Measurements from ENCODE around the gene BIN2.
"Not testable (repeated sequence)": the region's sequence is repeated elsewhere in the genome, so short reads cannot be mapped to it uniquely, and the experiment has no call there.

Gene BIN2

DNA sequence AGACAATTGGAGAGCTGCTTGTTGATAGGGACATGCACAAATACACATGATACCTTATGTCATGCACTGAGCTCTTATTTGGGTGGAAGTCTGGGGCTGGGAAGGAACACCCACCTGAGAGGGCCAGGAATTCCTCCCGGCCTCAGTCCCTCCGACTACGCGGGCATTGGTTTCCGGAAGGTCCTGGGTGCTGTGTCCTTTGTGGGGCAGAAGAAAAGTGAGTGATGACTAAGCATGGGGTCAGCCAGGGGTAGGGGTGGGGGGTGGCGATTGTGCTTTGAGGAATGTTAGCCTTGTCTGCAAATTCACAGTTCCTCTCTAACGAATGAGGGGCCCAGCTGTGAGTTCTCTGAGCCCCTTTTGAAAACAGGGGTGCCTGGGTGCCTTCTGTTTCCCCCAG is 21.7 kb upstream of the BIN2 start:
- no peak for DNase-seq (ENCODE audit: low spot score)

DNA sequence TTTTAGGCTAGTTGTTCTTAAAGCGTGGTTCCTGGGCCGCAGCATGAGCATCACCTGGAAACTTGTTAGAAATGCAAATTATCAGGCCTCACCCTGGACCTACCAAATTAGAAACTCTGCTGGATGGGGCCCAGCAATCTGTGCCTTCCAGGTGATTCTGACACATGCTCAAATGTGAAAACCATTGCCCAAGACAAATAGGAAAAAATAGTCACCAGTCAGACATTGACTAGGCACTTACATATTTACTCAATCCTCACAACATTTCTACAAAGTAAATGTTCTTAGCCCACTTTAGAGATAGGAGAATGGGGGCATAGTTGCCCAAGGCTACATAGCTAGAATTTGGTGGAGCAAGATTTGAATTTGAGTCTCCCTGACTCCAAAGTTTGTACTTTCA is 19.2 kb upstream of the BIN2 start:
- no peak for DNase-seq (ENCODE audit: low spot score)

DNA sequence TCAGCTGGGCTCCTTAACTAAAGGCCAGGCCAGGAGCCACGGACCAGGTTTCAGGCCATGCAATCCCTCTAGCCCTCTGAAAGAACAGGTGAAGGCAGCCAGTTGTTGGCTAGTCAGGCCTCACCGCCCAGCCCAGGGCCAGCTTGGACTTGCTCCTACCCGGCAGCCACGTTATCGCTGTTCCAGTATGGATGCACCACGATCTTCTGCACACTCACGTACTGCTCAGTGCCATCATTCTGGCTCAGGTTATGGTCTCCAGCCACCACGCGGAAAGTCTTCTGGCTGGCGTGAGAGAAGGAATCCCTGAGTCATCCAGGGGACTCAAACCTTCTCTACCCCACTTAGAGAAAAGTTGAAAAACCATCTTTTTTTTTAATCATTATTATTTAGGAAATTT is 18.4 kb upstream of the BIN2 start:
- no peak for DNase-seq (ENCODE audit: low spot score)

DNA sequence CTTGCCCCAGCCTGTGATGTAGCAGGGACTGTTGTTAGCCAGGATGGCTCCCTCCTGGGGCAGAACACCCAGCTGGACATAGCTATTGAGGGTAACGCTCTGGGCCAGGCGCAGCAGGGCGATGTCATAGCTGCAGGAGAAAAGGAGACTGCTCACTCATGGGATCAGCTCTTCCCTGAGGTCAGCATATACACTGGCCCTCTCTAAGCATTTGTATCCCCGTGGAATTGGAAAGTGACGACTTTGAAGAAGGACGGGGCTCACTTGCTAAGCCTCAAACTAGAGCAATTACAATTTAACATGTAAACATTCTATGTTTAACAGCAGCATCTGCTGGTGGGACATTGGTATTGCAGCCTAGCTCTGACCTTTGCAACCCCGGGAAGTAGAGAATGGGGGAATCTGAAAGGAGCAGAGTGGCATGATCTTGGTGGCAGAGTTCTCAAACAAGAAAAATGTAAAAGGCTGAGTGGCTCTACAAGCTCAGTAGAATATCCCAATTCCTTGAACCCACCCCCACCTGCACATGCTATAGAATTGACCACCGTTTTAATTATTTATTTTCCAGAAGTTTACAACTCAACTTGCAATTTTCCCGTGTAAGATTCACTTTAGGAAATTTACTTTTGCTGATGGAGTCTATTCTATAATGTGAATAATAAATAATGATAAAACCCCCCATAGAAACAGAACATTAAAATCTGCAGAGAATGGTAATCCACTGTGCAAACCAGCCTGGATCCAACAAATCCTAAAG is 17.5 kb upstream of the BIN2 start:
- DNase-seq (ENCODE audit: low spot score), result peak; percentile 78

DNA sequence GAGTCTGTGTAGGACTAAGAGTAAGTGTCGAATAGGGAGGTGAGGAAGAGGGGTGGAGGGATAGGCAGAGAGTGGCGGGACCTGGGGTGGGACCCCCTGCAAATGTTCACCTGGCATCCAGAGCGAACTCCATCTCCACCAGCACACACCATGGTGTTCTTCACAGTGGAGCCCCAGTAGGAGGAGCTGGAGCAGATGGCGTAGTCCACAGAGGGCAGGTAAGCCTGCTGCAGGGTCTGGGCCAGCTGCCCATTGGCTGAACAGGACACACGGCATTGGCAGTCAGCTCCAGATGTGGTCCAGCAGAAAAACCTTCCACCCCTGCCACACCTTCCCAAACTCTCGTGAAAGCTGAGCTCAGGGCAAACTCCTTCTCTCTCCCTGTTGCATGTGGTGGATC is 15.8 kb upstream of the BIN2 start:
- DNase-seq (ENCODE audit: low spot score), result no peak

DNA sequence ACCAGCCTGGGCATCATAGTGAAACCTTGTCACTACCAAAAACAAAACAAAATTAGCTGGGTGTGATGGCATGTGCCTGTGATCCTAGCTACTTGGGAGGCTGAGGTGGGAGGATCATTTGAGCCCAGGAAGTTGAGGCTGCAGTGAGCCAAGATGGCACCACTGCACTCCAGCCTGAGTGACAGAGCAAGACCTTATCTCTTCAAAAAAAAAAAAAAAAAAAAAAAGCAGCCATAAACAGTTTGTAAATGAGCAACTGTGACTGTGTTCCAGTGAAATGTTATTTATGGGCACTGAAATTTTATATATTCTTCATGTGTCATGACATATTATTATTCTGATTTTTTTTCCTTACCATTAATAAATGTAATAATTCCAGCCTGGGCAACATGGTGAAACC is 13.4 kb upstream of the BIN2 start:
- DNase-seq (ENCODE audit: low spot score), result not testable (repeated sequence)

DNA sequence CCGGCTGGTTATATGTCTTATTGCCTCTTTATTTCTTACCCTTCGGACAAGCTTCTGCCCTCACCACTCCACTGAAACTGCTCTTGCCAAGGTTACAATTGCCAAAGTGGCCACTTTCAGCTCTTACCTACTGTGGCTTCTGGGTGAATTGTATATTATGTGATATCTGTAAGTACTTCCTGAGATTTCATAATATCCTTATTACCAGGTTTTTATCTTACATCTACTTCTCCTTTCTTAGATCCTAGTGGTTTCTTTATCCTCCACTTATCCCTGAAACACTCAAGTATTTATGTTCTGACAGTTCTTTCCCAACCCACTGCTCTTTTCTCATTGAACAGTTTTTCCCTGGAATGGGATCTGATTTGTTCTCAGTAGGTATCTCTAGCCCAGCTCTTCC is 12.0 kb upstream of the BIN2 start:
- no peak for DNase-seq (ENCODE audit: low spot score)

DNA sequence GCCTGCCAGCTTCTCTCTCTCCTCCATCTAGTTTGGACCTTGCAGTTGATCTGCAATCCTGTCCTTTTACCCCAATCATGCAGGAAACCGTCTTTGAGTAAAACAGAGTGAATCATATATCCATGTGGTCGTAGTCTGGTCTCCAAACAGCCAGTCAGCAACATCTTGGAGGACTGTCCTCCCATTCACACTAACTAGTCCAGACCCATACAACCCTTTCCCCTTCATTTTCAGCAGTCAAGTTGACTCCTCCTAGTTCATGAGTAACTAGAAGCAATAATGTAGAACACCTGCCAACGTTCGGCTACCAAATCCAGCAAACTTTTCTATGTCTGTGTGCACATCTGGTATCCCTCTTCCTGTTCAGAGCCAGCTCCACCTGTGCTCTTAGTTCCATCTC is 10.8 kb upstream of the BIN2 start:
- no peak for DNase-seq (ENCODE audit: low spot score)

DNA sequence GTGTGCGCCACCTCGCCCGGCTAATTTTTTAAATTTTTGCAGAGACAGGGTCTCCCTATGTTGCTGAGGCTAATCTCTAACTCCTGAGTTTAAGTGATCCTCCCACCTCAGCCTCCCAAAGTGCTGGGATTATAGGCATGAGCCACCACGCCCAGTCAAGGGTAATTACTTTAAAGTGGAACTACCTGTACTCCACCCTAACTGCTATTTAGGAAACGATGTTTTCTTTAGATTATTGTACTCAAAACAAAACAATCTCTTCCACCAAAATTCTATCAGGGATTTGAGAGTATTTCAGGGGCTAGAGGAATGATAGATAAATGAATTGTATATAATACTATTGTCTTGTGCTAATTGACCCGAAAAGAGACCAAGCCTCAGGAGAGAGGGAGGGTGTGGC is 9.6 kb upstream of the BIN2 start:
- no peak for DNase-seq (ENCODE audit: low spot score)

DNA sequence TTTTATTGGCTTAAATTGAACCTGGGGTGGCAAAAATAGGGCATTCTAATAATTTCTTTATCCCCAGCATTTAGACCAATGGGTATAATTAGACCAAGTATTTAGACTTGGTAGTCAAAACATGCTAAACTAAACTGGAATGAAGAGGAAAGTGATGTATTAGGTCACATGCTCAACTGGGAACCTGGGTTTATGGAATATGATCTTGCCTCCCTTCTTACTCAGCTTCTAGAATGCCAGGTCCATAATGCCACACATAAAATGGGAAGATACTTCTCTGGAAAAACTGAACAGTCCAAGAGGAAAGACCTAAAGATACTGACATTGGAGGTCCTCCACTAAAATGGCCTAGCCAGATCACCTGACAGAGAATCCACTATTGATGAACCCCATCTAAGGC is 6.2 kb upstream of the BIN2 start:
- no peak for DNase-seq (ENCODE audit: low spot score)

DNA sequence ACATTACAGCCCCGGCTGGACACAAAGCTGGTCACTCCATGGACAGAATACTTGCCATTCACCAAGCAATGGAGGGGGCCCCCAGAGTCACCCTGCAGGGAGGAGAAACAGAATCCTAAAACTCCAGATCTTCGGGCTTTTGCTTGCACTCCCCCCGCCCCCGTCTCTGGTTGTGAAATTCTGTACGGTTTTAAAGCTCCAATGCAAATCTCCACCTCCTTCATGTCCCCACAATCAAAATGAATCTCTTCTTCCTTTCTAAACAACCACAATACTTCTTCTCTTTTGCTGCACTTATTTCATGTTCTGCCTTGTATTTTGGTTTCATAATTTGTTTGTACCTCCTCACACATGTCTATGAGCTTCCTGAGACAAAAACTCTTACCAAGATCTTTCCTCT is 5.8 kb upstream of the BIN2 start:
- no peak for DNase-seq (ENCODE audit: low spot score)

DNA sequence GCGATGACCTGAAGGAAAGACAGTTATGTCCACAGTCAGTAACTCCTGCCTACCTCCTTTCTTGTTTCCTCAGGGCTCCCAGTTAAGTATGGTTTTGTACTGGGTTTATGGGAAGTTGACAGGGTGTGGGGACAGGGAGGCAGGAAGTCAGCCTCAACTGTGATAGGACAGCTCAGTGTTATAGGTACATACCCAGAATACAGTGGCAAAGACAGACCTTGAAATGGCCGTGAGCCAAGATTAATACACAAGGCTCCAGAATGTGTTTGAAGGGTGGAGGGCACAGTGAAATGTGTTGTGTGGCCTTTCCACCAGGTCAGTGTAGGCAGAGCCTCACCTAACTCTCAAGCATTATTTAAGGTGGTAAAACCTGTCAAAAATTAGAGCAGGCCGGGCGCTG is 4.6 kb upstream of the BIN2 start:
- no peak for DNase-seq (ENCODE audit: low spot score)

DNA sequence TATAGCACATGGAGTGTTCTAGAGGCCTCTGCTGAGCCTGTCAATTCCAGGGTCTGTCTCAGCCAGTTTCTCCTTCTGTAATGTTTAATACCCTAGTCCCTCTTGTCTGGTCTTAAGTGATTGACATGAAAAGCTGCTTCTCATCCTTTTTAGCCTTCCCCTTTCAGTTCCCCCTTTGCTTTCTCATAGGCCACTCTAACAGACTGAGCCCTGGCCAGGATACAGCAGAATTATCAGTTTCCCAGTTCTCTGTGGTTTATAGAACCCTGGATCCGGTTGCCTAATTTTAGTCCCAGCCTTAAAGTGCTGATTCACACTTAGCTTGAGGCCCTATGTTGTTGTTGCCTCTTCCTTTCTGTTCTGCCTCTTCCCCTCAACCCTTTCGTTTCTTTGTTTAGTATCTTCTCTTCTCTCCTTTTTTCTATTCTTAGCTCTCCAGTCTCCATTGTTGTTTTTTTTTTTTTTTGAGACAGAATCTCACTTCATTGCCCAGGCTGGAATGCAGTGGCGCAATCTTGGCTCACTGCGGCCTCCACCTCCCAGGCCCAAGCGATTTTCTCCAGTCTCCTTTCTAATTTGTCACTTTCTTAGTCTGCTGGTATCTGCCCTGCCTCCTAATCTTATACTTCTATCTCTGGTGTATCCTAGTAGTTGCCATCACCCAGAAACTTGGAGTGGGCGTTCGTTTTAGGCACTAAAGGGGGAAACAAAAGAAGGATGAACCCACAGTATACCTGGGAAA is 2.9 kb upstream of the BIN2 start:
- no peak for DNase-seq (ENCODE audit: low spot score)

DNA sequence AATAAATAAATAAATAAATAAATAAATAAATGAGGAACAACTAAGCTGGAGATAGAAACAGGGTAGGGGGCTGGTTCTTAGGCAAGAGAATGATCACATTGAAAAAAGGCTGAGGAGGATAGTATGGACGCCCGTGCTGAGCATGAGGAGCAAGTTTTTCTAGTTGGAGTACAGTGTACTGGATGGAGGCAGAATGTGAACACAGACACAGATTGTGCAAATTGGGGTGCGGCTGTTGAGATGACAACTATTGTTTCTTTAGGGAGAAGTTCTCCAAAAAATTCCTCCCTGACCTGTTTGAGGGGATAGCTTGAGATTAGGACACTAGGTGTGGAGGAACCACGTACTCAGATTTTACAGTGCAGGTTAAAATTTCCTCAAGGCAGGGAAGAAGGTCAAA is 979 bp upstream of the BIN2 start:
- DNase-seq (ENCODE audit: low spot score), result no peak

DNA sequence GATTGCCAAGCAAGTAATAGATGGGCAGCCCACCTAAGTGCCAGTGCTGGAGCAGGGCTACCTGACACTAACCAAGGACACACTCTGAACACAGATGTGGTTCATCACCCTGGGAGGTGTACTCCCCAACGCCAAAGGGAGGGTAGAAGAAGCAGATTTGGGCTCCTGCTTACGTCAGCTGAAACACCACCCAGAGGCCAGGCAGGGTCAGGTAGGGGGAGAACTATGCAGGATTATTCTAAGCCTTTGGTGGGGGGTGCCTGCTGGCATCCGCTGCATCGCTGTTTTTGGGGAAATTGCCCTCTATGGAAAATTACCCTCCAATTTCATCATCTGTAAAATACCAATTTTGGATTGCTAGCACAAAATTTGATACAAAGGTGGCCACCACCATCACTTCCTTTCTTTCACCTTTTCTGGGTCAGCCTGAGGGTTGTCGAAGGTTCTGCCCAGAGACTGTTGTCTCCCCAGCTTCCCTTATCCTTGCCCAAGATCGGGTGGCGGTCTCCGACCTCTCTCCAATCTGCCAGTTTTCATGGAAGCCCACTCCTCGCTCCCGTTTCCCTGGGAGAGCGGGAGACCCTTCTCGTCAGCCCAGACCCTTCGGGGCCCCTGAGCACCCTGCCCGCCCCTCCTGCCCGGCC is 535 bp downstream of the BIN2 start:
- DNase-seq (ENCODE audit: low spot score), result no peak

DNA sequence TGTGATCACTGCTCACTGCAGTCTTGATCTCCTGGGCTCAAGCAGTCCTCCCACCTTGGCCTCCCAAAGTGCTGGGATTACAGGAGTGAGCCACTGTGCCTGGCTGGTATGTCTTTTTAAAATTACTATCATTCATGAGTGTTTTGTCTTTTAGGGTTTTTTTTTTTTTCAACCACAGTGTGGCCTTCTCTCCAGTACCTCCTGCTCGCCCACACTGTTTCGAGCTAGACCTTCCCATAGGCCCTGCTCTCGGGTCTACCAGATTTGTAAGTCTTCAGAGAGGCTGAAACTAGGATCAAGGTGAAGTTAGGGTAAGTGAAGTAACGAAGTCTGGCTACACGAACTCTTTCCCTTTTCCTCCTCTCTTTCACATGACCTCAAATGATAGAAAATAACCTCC is 1.5 kb downstream of the BIN2 start:
- no peak for DNase-seq (ENCODE audit: low spot score)

DNA sequence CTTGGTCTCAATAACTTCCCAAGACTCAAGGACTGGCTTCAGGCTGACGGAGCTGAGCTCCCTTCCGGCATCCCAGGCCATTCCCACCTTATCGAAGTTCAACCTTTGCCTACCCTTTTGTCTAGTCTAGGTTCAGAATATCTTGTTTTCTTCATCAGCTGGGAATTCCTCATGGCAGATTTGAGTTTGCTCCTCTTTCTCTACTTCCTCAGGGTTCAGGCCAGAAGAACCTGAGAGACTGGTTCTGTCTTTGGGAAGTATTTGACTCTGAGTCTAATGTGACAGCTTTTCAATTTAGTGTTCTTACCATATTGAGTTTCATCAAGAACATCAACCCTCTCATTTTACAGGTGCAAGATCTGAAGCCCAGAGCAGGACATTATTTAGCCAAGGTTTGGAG is 2.1 kb downstream of the BIN2 start:
- no peak for DNase-seq (ENCODE audit: low spot score)

DNA sequence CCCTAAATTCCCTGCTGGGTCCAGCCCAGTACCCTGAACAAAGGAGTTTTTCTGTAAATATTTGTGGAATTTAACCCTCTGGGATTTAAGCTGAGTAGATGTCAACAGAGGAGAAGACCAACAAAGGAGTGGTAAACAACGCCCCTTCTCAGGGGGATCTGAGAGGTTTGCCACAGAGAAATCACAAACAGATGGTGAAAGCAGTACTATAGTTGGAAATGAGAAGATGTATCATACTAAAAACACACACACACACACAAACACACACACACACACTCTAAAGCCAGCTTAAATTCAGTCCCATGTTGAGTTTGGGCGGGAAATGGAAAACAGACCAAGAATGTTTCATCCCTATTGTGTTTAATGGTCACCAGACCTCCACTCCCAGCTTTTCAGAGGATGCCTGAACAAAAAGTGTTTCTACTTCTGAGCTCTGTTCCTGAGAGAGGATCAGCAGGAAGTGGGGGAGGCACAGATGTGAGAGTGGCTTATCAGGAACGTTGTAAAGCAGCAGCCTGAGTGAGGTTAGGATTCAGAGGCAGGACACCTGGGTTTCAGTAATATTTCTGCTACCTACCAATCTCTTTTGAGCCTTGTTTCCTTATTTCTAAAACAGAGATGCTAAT is 3.2 kb downstream of the BIN2 start:
- peak; percentile 71 for DNase-seq (ENCODE audit: low spot score)

DNA sequence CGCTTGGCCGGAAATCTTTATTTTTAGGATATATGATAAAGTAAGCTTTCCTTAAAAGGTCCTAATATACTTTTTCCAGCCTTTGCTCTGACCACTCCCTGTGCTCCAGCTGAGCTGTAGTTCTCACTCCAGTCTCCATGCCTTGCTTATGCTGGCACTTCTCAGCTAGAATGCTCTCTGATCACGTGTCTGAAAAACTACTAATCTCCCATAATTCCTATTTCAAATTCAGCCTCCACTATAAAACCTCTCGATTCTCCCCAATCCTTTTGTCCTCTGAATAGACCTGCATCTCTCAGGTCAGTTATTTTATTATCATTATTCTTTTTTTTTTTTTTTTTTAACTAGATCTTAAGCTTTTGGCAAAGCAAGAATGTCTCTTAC is 3.7 kb downstream of the BIN2 start:
- peak; percentile 40 for DNase-seq (ENCODE audit: low spot score)

DNA sequence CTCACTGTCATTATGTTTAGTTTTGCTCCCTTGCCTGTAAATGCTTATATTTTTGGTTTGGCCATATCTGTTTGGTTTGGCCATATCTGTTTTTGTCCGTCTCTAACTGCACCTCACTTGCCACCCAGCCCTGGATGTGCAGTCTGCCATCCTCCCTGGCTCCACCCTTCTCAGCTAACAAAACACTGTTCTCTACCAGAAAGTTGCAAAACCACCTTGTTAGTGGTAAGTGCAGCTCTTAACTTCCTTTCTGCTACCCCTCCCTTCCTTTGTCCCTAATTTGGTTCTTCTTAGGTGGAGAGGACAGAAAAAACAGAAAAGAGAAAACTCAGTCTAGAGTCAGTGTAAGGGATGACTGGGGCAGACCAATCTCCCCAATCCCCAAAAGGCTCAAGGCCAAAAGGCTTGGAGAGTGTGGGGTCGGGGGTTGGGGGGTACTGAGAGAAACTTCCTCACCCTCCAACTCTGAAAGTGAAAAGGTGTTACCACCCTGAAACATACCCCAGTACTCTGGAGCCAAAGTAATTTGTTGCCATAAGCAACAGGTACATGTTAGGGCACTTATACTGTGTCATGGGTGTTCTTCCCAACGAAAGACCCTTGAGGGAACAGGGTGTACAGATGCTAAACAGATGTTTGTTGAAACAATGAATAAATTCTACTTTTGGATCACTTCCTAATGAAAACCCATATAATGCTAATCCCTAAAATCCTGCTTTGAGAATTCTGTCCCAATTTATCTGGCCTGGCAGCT is 5.0 kb downstream of the BIN2 start:
- no peak for DNase-seq (ENCODE audit: low spot score)

DNA sequence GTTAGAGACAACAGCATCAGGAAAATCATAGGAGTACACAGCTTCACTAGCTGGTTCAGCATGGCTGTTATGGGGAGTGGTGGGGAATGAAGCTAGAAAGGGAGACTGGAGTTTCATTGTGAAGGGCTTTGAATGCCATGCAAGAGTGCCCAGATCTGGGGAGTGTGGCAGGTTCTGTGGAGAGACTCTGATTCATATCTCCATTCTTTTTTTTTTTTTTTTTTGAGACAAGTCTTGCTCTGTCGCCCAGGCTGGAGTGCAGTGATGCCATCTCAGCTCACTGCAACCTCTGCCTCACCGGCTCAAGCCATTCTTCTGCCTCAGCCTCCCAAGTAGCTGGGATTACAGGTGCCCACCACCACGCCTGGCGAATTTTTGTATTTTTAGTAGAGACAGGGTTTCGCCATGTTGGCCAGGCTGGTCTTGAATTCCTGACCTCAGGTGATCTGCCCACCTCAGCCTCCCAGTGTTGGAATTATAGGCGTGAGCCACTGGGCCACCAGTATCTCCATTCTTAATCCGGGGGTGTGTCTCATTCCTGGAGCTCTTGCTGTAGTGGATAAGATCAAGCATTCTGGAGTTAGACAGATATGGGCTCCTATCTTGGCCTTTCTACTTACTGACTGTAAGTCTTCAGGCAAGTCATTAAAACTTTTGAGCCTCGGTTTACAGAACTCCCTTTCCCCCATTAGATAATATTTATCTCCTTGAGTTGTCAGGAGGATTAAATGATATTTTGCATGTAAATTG is 5.7 kb downstream of the BIN2 start:
- not testable (repeated sequence) for DNase-seq (ENCODE audit: low spot score)

DNA sequence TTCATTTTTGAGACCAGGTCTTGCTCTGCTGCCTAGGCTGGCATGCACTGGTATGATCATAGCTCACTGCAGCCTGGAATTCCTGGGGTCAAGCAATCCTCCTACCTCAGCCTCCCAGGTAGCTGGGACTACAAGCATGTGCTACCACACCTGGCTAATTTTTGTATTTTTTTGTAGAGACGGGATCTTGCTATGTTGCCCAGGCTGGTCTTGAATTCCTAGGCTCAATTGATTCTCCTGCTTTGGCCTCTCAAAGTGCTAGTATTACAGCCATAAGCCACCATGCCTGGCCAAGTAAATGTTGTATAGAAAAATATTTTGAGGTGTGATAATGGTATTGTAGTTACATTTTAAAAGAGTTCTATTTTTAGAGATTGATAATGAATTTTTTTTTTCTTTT is 12.6 kb downstream of the BIN2 start:
- no peak for DNase-seq (ENCODE audit: low spot score)
